GM19099 (cell line): ENCODE results near the gene ADD1.

Experiments used
- POLR2A ChIP-seq: IDR thresholded peaks from 3 replicates; pipeline ENCODE4 v1.6.1; 2011; ENCODE audit warnings: low read depth; ENCODE audit not compliant: insufficient read length; ENCODE audit errors: extremely low read depth

The ADD1 gene

GRCh38 chr4:2835978-2836377, 7.7 kb upstream of the ADD1 start:
- TF ChIP-seq POLR2A: no peak

GRCh38 chr4:2836391-2836859, 7.2 kb upstream of the ADD1 start:
- TF ChIP-seq POLR2A: no peak

- no peak for TF ChIP-seq POLR2A
Measured at GRCh38 chr4:2837110-2837903, 6.3 kb upstream of the ADD1 start.

- no peak for TF ChIP-seq POLR2A
Measured at GRCh38 chr4:2837904-2838496, 5.6 kb upstream of the ADD1 start.

GRCh38 chr4:2839060-2839459, 4.6 kb upstream of the ADD1 start:
- no peak for TF ChIP-seq POLR2A

GRCh38 chr4:2842687-2843262, 869 bp upstream of the ADD1 start:
- TF ChIP-seq POLR2A: no peak

GRCh38 chr4:2843941-2844584, 419 bp downstream of the ADD1 start:
- TF ChIP-seq POLR2A: no peak

- TF ChIP-seq POLR2A: no peak
Measured at GRCh38 chr4:2846172-2846571, 2.5 kb downstream of the ADD1 start.

GRCh38 chr4:2847302-2847871, 3.7 kb downstream of the ADD1 start:
- TF ChIP-seq POLR2A: no peak

- no peak for TF ChIP-seq POLR2A
Measured at GRCh38 chr4:2848449-2848848, 4.8 kb downstream of the ADD1 start.

- TF ChIP-seq POLR2A: no peak
Measured at GRCh38 chr4:2849267-2850152, 5.9 kb downstream of the ADD1 start.

GRCh38 chr4:2850966-2851798, 7.5 kb downstream of the ADD1 start:
- TF ChIP-seq POLR2A: no peak

- TF ChIP-seq POLR2A: no peak
Measured at GRCh38 chr4:2852481-2852921, 8.9 kb downstream of the ADD1 start.
